MCF 10A (cell line): ENCODE results near the gene PHKB. TPM values are rescaled to one million over a fixed set of nuclear protein-coding genes. Genes with fewer than 3 reads are reported as not detected.

ENCODE experiments used
- BruUV-seq: library from RNA; stranded (reverse); fragments of 400-500 nt; replicated peaks from 2 replicates; lab custom pipeline; 2021; lab: Mats Ljungman, UMichigan
- CTCF ChIA-PET: fragments of 300-600 bp; sonication (Branson Sonifier 250); formaldehyde crosslinking; extraction: SDS; loops from one replicate; lab custom pipeline; 2021; ENCODE audit warnings: antibody characterized with exemption, inconsistent platforms; lab: Yijun Ruan, JAX
- POLR2A ChIA-PET: fragments of 300-600, 350-650 bp; sonication (Branson Sonifier 250); formaldehyde crosslinking; extraction: SDS; loops from one replicate; lab custom pipeline; 2020; ENCODE audit warnings: antibody characterized with exemption, inconsistent platforms; lab: Yijun Ruan, JAX
- DNase-seq: peaks from one replicate; pipeline ENCODE4 v3.0.0-alpha.2; 2018; ENCODE audit not compliant: unreplicated experiment
- H3K27ac Mint-ChIP-seq: one replicate; pipeline ENCODE4 v1.8.0; 2022; ENCODE audit warnings: mild to moderate bottlenecking, low read depth, mixed read lengths; ENCODE audit not compliant: unreplicated experiment
- H3K27me3 Mint-ChIP-seq: one replicate; pipeline ENCODE4 v1.8.0; 2022; ENCODE audit warnings: mixed read lengths; ENCODE audit not compliant: insufficient read depth, unreplicated experiment
- H3K36me3 Mint-ChIP-seq: one replicate; pipeline ENCODE4 v1.8.0; 2022; ENCODE audit warnings: mild to moderate bottlenecking, moderate library complexity, mixed read lengths; ENCODE audit not compliant: insufficient read depth, unreplicated experiment
- H3K4me1 Mint-ChIP-seq: one replicate; pipeline ENCODE4 v1.8.0; 2022; ENCODE audit warnings: mixed read lengths; ENCODE audit not compliant: insufficient read depth, unreplicated experiment
- H3K4me3 Mint-ChIP-seq: one replicate; pipeline ENCODE4 v1.8.0; 2022; ENCODE audit warnings: mild to moderate bottlenecking, moderate library complexity, mixed read lengths; ENCODE audit not compliant: unreplicated experiment
- H3K9me3 Mint-ChIP-seq: one replicate; pipeline ENCODE4 v1.8.0; 2022; ENCODE audit warnings: mixed read lengths; ENCODE audit not compliant: unreplicated experiment
- intact Hi-C: fragments of 100-400 bp; cut with micrococcal nuclease; formaldehyde crosslinking; loops from 2 replicates; pipeline ENCODE4 v1.14.1; 2022
- total RNA-seq: library from RNA; stranded (reverse); gene quantifications from 2 replicates; pipeline ENCODE4 v1.2.3, GENCODE V29; 2022
- TF ChIP-seq, protein P1 (sequence below): fragments of 200-600 bp; IDR thresholded peaks from one replicate; pipeline ENCODE4 v1.8.0; 2022; ENCODE audit warnings: antibody characterized with exemption, mild to moderate bottlenecking; ENCODE audit not compliant: unreplicated experiment

The PHKB gene
- total RNA-seq, 1 experiment from 2014 or later: 62.2 TPM

- Mint-ChIP-seq H3K27ac (no peak overlapping the region), H3K36me3 (peaks cover 33% of the 10 kb centered on the region), H3K27me3 (no peaks in the 10 kb centered on the region), H3K4me1 (no peaks in the 10 kb centered on the region), H3K9me3 (no peaks in the 10 kb centered on the region), H3K4me3 (no peak overlapping the region)
- TF ChIP-seq, protein P1, sequence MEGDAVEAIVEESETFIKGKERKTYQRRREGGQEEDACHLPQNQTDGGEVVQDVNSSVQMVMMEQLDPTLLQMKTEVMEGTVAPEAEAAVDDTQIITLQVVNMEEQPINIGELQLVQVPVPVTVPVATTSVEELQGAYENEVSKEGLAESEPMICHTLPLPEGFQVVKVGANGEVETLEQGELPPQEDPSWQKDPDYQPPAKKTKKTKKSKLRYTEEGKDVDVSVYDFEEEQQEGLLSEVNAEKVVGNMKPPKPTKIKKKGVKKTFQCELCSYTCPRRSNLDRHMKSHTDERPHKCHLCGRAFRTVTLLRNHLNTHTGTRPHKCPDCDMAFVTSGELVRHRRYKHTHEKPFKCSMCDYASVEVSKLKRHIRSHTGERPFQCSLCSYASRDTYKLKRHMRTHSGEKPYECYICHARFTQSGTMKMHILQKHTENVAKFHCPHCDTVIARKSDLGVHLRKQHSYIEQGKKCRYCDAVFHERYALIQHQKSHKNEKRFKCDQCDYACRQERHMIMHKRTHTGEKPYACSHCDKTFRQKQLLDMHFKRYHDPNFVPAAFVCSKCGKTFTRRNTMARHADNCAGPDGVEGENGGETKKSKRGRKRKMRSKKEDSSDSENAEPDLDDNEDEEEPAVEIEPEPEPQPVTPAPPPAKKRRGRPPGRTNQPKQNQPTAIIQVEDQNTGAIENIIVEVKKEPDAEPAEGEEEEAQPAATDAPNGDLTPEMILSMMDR: no peak
- BruUV-seq: no TSS peak
- ChIA-PET POLR2A (no interaction called here), CTCF (no interaction called here)
- intact Hi-C loops: no loop called here
- no peak for DNase-seq
These were observed 199.4 kb downstream of the PHKB start for GRCh38 chr16:47660540-47660939.

DNA sequence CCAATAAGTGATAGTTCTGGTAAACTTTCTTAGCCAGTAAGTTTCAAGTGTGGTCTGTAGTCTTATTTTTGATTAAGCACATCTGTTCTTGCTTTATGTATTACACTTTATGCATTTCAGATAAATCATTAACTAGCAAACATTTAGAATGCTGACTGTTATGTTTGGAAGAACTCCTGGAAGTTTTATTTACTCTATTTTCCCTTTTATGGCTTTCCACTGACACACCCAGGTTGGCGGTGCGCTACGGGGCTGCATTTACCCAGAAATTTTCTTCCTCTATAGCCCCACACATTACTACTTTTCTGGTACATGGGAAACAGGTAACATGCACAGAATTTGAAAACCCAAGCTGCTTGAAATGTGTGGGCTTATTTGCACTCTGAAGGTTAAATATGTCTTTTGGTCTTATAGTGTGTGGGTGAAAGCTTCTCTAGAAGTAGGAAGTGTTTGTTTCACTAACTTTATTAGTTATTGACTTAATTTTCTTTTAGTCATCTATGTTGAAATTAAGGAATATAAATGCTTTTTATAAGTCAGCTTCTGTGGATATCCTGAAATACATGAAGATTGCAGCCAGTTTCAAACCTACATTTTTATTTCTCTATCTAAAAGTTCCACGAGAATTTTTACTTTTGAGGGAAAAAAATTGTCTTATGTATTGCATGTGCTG, 203.7 kb downstream of the PHKB start:
- TF ChIP-seq, protein P1: no peak
- DNase-seq: no peak
- BruUV-seq: no TSS peak
- H3K4me1 Mint-ChIP-seq: no peaks in the 10 kb centered on the region
- no peaks in the 10 kb centered on the region for H3K27me3 Mint-ChIP-seq
- ChIA-PET CTCF (no interaction called here), POLR2A (no interaction called here)
- no peak overlapping the region for H3K27ac Mint-ChIP-seq
- no peak overlapping the region for H3K4me3 Mint-ChIP-seq
- intact Hi-C loops: no loop called here
- no peaks in the 10 kb centered on the region for H3K9me3 Mint-ChIP-seq
- H3K36me3 Mint-ChIP-seq: peaks cover 38% of the 10 kb centered on the region

- POLR2A ChIA-PET: no interaction called here
- BruUV-seq: no TSS peak
- CTCF ChIA-PET: interaction anchor here (0.7 kb wide), 1 partner anchor 626 kb away, joined by 3 read pairs; no protein-coding TSS in a partner anchor
- TF ChIP-seq, protein P1: no peak
- no peak overlapping the region for H3K4me3 Mint-ChIP-seq
- intact Hi-C loops: no loop called here
- peaks cover 24% of the 10 kb centered on the region for H3K36me3 Mint-ChIP-seq
- no peak overlapping the region for H3K27ac Mint-ChIP-seq
- H3K9me3 Mint-ChIP-seq: no peaks in the 10 kb centered on the region
- no peaks in the 10 kb centered on the region for H3K4me1 Mint-ChIP-seq
- DNase-seq: no peak
- no peaks in the 10 kb centered on the region for H3K27me3 Mint-ChIP-seq
These were observed 205.3 kb downstream of the PHKB start for GRCh38 chr16:47666434-47666833.

DNA sequence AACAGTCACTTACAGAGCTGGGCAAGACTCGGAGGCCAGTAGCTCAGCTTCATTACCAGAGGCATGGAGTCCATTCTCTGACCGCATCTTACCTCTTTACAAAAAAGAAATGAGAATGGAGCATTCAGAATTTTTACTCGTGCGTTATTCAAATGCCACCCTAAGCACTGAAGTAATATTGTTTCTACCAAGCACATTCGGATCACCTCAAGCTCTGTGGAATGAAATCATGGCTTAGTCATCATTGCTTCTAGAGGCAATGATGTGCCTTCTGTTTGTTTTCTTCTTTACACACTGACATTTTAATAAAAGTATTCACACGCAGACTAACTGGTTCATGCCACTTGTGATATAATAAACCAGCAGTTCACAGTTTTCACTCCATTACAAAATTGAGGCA, 206.8 kb downstream of the PHKB start:
- ChIA-PET POLR2A (no interaction called here), CTCF (interaction anchor here (0.6 kb wide), 1 partner anchor 91 kb away, joined by 3 read pairs; no protein-coding TSS in a partner anchor)
- no peak overlapping the region for H3K4me3 Mint-ChIP-seq
- intact Hi-C loops: no loop called here
- H3K27me3 Mint-ChIP-seq: no peaks in the 10 kb centered on the region
- H3K9me3 Mint-ChIP-seq: no peaks in the 10 kb centered on the region
- no peak overlapping the region for H3K27ac Mint-ChIP-seq
- H3K4me1 Mint-ChIP-seq: no peaks in the 10 kb centered on the region
- TF ChIP-seq, protein P1: no peak
- no TSS peak for BruUV-seq
- DNase-seq: no peak
- H3K36me3 Mint-ChIP-seq: peaks cover 18% of the 10 kb centered on the region
